OCI-LY1 (cell line): ENCODE measurements around the gene CXCL10.

Source experiments
- H2AFZ ChIP-seq: fragments of 200-600 bp; sonication (generic), shearing (Covaris generic); 2 replicates; pipeline ENCODE4 v1.6.0; 2014; ENCODE audit warnings: antibody characterized with exemption, mild to moderate bottlenecking, low read length
- H3F3A ChIP-seq: fragments of 200-600 bp; sonication (generic), shearing (Covaris generic); 2 replicates; pipeline ENCODE4 v1.6.0; 2014; ENCODE audit warnings: mild to moderate bottlenecking, antibody characterized with exemption, low read length, moderate library complexity; ENCODE audit not compliant: insufficient read depth
- H3K27ac ChIP-seq: fragments of 200-600 bp; sonication (generic); 2 replicates; pipeline ENCODE4 v1.5.1; 2014; ENCODE audit warnings: low read length, mixed run types, mild to moderate bottlenecking, low read depth; ENCODE audit not compliant: poor library complexity, severe bottlenecking
- H3K27me3 ChIP-seq: fragments of 200-600 bp; sonication (generic); 2 replicates; pipeline ENCODE4 v1.6.0; 2014; ENCODE audit warnings: antibody characterized with exemption, mild to moderate bottlenecking, low read length, moderate library complexity; ENCODE audit not compliant: insufficient read depth
- H3K36me3 ChIP-seq: fragments of 200-600 bp; sonication (generic); 2 replicates; pipeline ENCODE4 v1.6.1; 2014; ENCODE audit warnings: mild to moderate bottlenecking, antibody characterized with exemption, low read length, moderate library complexity, mixed read lengths; ENCODE audit not compliant: insufficient read depth
- H3K4me1 ChIP-seq: fragments of 200-600 bp; sonication (generic); 2 replicates; pipeline ENCODE4 v1.5.1; 2014; ENCODE audit warnings: mild to moderate bottlenecking, low read length, moderate library complexity; ENCODE audit not compliant: insufficient read depth, severe bottlenecking
- H3K4me2 ChIP-seq: fragments of 200-600 bp; sonication (generic), shearing (Covaris generic); 2 replicates; pipeline ENCODE4 v1.6.1; 2014; ENCODE audit warnings: low read length
- H3K4me3 ChIP-seq: fragments of 200-600 bp; sonication (generic); 2 replicates; pipeline ENCODE4 v1.5.1; 2014; ENCODE audit warnings: low read length, low read depth, mild to moderate bottlenecking, mixed read lengths; ENCODE audit not compliant: poor library complexity, severe bottlenecking
- H3K79me2 ChIP-seq: fragments of 200-600 bp; shearing (Covaris generic); 2 replicates; pipeline ENCODE4 v1.6.1; 2016; ENCODE audit warnings: mixed run types, low read length, mixed read lengths; ENCODE audit not compliant: insufficient read depth
- H3K9ac ChIP-seq: fragments of 200-600 bp; sonication (generic), shearing (Covaris generic); 2 replicates; pipeline ENCODE4 v1.6.1; 2014; ENCODE audit warnings: mild to moderate bottlenecking, low read length, mixed read lengths
- H3K9me2 ChIP-seq: fragments of 200-600 bp; sonication (generic), shearing (Covaris generic); 2 replicates; pipeline ENCODE4 v1.6.1; 2014; ENCODE audit warnings: low read depth, mild to moderate bottlenecking, low read length, mixed read lengths
- H3K9me3 ChIP-seq: fragments of 200-600 bp; shearing (Covaris generic); 2 replicates; pipeline ENCODE4 v1.6.1; 2014; ENCODE audit warnings: low read length, mixed read lengths
- H4K20me1 ChIP-seq: fragments of 200-600 bp; sonication (generic), shearing (Covaris generic); 2 replicates; pipeline ENCODE4 v1.6.0; 2016; ENCODE audit warnings: mild to moderate bottlenecking, low read length; ENCODE audit not compliant: insufficient read depth
- EZH2 ChIP-seq: fragments of 200-600 bp; sonication (generic), shearing (Covaris generic); IDR thresholded peaks from 2 replicates; pipeline ENCODE4 v1.8.0; 2017; ENCODE audit warnings: borderline replicate concordance, mixed run types, mild to moderate bottlenecking, antibody characterized with exemption, low read length, moderate library complexity, mixed read lengths
- TF ChIP-seq, protein P1 (sequence below): fragments of 200-600 bp; sonication (generic), shearing (Covaris generic); IDR thresholded peaks from 2 replicates; pipeline ENCODE4 v1.5.1; 2017; ENCODE audit warnings: mild to moderate bottlenecking, antibody characterized with exemption, low read length, moderate library complexity, mixed read lengths

CXCL10 gene

GRCh38 chr4:76029300-76029699 lies 6.0 kb upstream of the CXCL10 start:
- H3F3A ChIP-seq = no peaks in the 10 kb centered on the region

DNA sequence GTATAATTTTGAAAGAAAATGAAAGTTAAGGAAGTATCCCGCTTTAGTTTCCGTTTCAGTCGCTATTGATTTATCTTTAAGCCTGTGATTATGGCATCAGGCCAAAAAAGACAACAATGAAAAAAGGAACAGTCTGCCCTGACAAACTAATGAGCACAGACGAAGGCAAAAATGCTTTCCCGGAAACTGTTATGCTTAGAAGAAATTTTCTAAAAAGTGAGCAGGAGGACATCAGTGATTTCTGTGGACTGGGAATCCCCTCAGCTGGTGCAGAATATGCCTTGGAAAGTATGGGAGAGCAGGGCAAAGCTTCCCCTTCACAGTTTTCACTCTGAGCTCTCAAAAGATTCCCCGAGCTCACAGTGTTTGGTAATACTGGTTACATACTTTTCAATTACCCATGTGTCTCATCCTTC lies 5.1 kb upstream of the CXCL10 start:
- no peak overlapping the region for H3K9ac ChIP-seq
- H3K4me1 ChIP-seq = no peaks in the 10 kb centered on the region
- no peaks in the 10 kb centered on the region for H3K79me2 ChIP-seq
- H3K9me2 ChIP-seq = no peaks in the 10 kb centered on the region
- no peak overlapping the region for H2AFZ ChIP-seq
- H3K36me3 ChIP-seq = no peaks in the 10 kb centered on the region
- H3K27me3 ChIP-seq = peaks cover 4% of the 10 kb centered on the region; the same call in 1 of the 2 replicates
- no peaks in the 10 kb centered on the region for H3K9me3 ChIP-seq
- no peak overlapping the region for H3K4me3 ChIP-seq
- H3F3A ChIP-seq = no peaks in the 10 kb centered on the region
- no peaks in the 10 kb centered on the region for H4K20me1 ChIP-seq
- no peak for TF ChIP-seq EZH2
- TF ChIP-seq, protein P1, sequence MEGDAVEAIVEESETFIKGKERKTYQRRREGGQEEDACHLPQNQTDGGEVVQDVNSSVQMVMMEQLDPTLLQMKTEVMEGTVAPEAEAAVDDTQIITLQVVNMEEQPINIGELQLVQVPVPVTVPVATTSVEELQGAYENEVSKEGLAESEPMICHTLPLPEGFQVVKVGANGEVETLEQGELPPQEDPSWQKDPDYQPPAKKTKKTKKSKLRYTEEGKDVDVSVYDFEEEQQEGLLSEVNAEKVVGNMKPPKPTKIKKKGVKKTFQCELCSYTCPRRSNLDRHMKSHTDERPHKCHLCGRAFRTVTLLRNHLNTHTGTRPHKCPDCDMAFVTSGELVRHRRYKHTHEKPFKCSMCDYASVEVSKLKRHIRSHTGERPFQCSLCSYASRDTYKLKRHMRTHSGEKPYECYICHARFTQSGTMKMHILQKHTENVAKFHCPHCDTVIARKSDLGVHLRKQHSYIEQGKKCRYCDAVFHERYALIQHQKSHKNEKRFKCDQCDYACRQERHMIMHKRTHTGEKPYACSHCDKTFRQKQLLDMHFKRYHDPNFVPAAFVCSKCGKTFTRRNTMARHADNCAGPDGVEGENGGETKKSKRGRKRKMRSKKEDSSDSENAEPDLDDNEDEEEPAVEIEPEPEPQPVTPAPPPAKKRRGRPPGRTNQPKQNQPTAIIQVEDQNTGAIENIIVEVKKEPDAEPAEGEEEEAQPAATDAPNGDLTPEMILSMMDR = no peak
- no peak overlapping the region for H3K27ac ChIP-seq
- no peak overlapping the region for H3K4me2 ChIP-seq

More at GRCh38 chr4:76029300-76029699, 6.0 kb upstream of the CXCL10 start:
- no peak overlapping the region for H2AFZ ChIP-seq
- H3K9me2 ChIP-seq = no peaks in the 10 kb centered on the region
- peaks cover 4% of the 10 kb centered on the region; the same call in 1 of the 2 replicates for H3K27me3 ChIP-seq
- no peaks in the 10 kb centered on the region for H3K9me3 ChIP-seq
- H4K20me1 ChIP-seq = no peaks in the 10 kb centered on the region
- no peaks in the 10 kb centered on the region for H3K79me2 ChIP-seq
- no peak overlapping the region for H3K4me3 ChIP-seq
- no peak overlapping the region for H3K4me2 ChIP-seq
- no peak overlapping the region for H3K9ac ChIP-seq
- no peak overlapping the region for H3K27ac ChIP-seq
- no peaks in the 10 kb centered on the region for H3K4me1 ChIP-seq
- TF ChIP-seq EZH2 = no peak
- TF ChIP-seq, protein P1 = no peak
- no peaks in the 10 kb centered on the region for H3K36me3 ChIP-seq

DNA sequence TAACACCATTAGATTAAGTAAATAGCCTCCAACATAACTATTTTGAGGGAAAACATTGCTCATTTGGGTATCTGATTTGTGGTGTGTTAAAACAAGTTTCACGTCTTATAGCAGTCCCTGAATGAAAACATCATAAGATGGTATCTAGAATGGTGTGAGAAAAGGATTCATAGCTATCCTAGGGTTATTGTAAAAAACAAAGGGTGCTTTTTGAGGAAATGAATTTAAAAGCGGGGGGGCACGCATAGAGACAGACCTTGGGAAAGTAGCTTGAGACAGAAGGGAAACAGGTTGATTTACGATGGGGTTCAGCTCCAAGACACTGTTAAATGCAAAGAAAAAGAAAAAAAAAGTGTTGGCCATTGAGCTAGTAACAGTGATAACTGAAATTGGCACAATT lies 768 bp upstream of the CXCL10 start:
- Histone ChIP-seq H2AFZ (no peak overlapping the region), H3K9ac (no peak overlapping the region), H3K79me2 (no peaks in the 10 kb centered on the region), H3K4me1 (no peaks in the 10 kb centered on the region), H4K20me1 (no peaks in the 10 kb centered on the region), H3K9me2 (no peaks in the 10 kb centered on the region), H3K36me3 (no peaks in the 10 kb centered on the region), H3K27me3 (no peaks in the 10 kb centered on the region; the same call in 1 of the 2 replicates), H3K4me2 (no peak overlapping the region), H3K4me3 (no peak overlapping the region), H3K27ac (no peak overlapping the region), H3F3A (no peaks in the 10 kb centered on the region), H3K9me3 (no peaks in the 10 kb centered on the region)
- TF ChIP-seq, protein P1 = no peak
- TF ChIP-seq EZH2 = no peak
